ENCODE data around the gene LMX1A.

The LMX1A gene

GRCh38 chr1:165235155-165235776 lies 121.2 kb downstream of the LMX1A start:
- no peak overlapping the region for H3K27ac ChIP-seq (ENCODE audit: low read depth, low read length)
- no peaks in the 10 kb centered on the region for H3K79me1 ChIP-seq (ENCODE audit: low read length)
- no peak overlapping the region for H2BK120ac ChIP-seq (ENCODE audit: insufficient read depth, low read length, poor library complexity)
- H3K23ac ChIP-seq (ENCODE audit: low read length) = no peak overlapping the region
- H3K4me3 ChIP-seq (ENCODE audit: low read depth, low read length) = no peak overlapping the region
- no peak overlapping the region for H2BK5ac ChIP-seq (ENCODE audit: low read depth, low read length, poor library complexity)
- H3K36me3 ChIP-seq (ENCODE audit: control insufficient read depth in 1 of 2, insufficient read depth in 2 of 2, low read length in 2 of 2) = no peaks in the 10 kb centered on the region
- H3K18ac ChIP-seq (ENCODE audit: low read length) = no peak overlapping the region
- WGBS (ENCODE audit: extremely low coverage, insufficient coverage, insufficient read length) = no CpG with 5 or more reads among the region's 56 CpGs
- H3K14ac ChIP-seq (ENCODE audit: low read length) = no peak overlapping the region
- H4K12ac ChIP-seq (ENCODE audit: low read depth, low read length) = no peak overlapping the region
- H2BK12ac ChIP-seq (ENCODE audit: low read length) = no peak overlapping the region
- no peaks in the 10 kb centered on the region for H3K79me2 ChIP-seq (ENCODE audit: control insufficient read depth, insufficient read depth, low read length, poor library complexity)
- H3K9me3 ChIP-seq (ENCODE audit: insufficient read depth, low read depth, low read length) = no peaks in the 10 kb centered on the region
- H4K8ac ChIP-seq (ENCODE audit: low read depth, low read length) = no peak overlapping the region
- H3K27me3 ChIP-seq (ENCODE audit: insufficient read depth, low read length) = peaks cover 27% of the 10 kb centered on the region
- DNase-seq = no peak
- H3K9ac ChIP-seq (ENCODE audit: low read length) = no peak overlapping the region
- no peak overlapping the region for H3K4ac ChIP-seq (ENCODE audit: low read depth, low read length)
- H4K91ac ChIP-seq (ENCODE audit: low read depth, low read length) = no peak overlapping the region
- peak overlapping the region; percentile 86 for H3K4me2 ChIP-seq (ENCODE audit: low read length)
- peaks cover 2 to 5% of the 10 kb centered on the region in 2 experiments for H3K4me1 ChIP-seq (ENCODE audit: control insufficient read depth in 1 of 2, insufficient read depth in 2 of 2, low read length in 2 of 2)
- H2AFZ ChIP-seq (ENCODE audit: insufficient read depth, low read length, poor library complexity) = no peak overlapping the region
- no peak overlapping the region for H2AK5ac ChIP-seq (ENCODE audit: low read length)

GRCh38 chr1:165234149-165234548 lies 122.4 kb downstream of the LMX1A start:
- Histone ChIP-seq H2AFZ (ENCODE audit: insufficient read depth, low read length, poor library complexity) (no peak overlapping the region), H3K36me3 (ENCODE audit: control insufficient read depth in 1 of 2, insufficient read depth in 2 of 2, low read length in 2 of 2) (no peaks in the 10 kb centered on the region), H3K9ac (ENCODE audit: low read length) (no peak overlapping the region), H3K4me1 (ENCODE audit: control insufficient read depth in 1 of 2, insufficient read depth in 2 of 2, low read length in 2 of 2) (peaks cover 2 to 5% of the 10 kb centered on the region in 2 experiments), H3K14ac (ENCODE audit: low read length) (no peak overlapping the region), H2BK5ac (ENCODE audit: low read depth, low read length, poor library complexity) (no peak overlapping the region), H2BK120ac (ENCODE audit: insufficient read depth, low read length, poor library complexity) (no peak overlapping the region), H4K8ac (ENCODE audit: low read depth, low read length) (no peak overlapping the region), H3K79me2 (ENCODE audit: control insufficient read depth, insufficient read depth, low read length, poor library complexity) (no peaks in the 10 kb centered on the region), H3K9me3 (ENCODE audit: insufficient read depth, low read depth, low read length) (no peaks in the 10 kb centered on the region), H3K4me2 (ENCODE audit: low read length) (no peak overlapping the region), H3K4me3 (ENCODE audit: low read depth, low read length) (no peak overlapping the region), H2AK5ac (ENCODE audit: low read length) (no peak overlapping the region), H3K27ac (ENCODE audit: low read depth, low read length) (no peak overlapping the region), H4K91ac (ENCODE audit: low read depth, low read length) (no peak overlapping the region), H4K12ac (ENCODE audit: low read depth, low read length) (no peak overlapping the region), H2BK12ac (ENCODE audit: low read length) (no peak overlapping the region), H3K4ac (ENCODE audit: low read depth, low read length) (no peak overlapping the region), H3K27me3 (ENCODE audit: insufficient read depth, low read length) (peaks cover 27% of the 10 kb centered on the region), H3K18ac (ENCODE audit: low read length) (no peak overlapping the region), H3K79me1 (ENCODE audit: low read length) (no peaks in the 10 kb centered on the region), H3K23ac (ENCODE audit: low read length) (no peak overlapping the region)
- no peak for DNase-seq
- no CpG with 5 or more reads among the region's 4 CpGs for WGBS (ENCODE audit: extremely low coverage, insufficient coverage, insufficient read length)

DNA sequence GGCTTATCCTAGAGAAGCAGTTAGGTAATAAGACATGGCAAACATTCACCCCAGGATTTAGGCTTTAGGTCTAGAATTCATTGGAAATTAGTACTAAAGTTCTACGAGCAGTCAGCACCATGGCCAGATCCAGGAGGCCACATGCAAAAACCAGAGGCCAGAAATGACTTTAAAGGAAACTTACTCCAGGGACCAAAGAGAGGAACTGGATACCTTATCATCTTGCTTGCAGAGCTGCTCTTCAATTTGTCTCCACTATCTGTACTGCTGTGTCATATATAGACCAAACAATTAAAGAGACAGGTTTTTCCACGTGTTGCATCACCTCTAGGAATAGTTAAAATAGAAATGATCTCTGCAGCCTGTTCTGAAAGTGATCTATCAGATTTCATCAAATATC lies 127.8 kb downstream of the LMX1A start:
- H2BK5ac ChIP-seq (ENCODE audit: low read depth, low read length, poor library complexity) = no peak overlapping the region
- no peaks in the 10 kb centered on the region for H3K36me3 ChIP-seq (ENCODE audit: control insufficient read depth in 1 of 2, insufficient read depth in 2 of 2, low read length in 2 of 2)

GRCh38 chr1:165228111-165228655 lies 128.3 kb downstream of the LMX1A start:
- no peak for DNase-seq
- Histone ChIP-seq H3K27me3 (ENCODE audit: insufficient read depth, low read length) (peaks cover 2% of the 10 kb centered on the region), H3K4ac (ENCODE audit: low read depth, low read length) (no peak overlapping the region), H3K79me2 (ENCODE audit: control insufficient read depth, insufficient read depth, low read length, poor library complexity) (no peaks in the 10 kb centered on the region), H2BK12ac (ENCODE audit: low read length) (no peak overlapping the region), H3K14ac (ENCODE audit: low read length) (no peak overlapping the region), H2BK5ac (ENCODE audit: low read depth, low read length, poor library complexity) (no peak overlapping the region), H3K36me3 (ENCODE audit: control insufficient read depth in 1 of 2, insufficient read depth in 2 of 2, low read length in 2 of 2) (no peaks in the 10 kb centered on the region), H3K9ac (ENCODE audit: low read length) (no peak overlapping the region), H4K12ac (ENCODE audit: low read depth, low read length) (no peak overlapping the region), H3K4me1 (ENCODE audit: control insufficient read depth in 1 of 2, insufficient read depth in 2 of 2, low read length in 2 of 2) (no peaks in the 10 kb centered on the region), H3K4me3 (ENCODE audit: low read depth, low read length) (no peak overlapping the region), H3K4me2 (ENCODE audit: low read length) (no peak overlapping the region), H2AK5ac (ENCODE audit: low read length) (no peak overlapping the region), H3K18ac (ENCODE audit: low read length) (no peak overlapping the region), H2AFZ (ENCODE audit: insufficient read depth, low read length, poor library complexity) (no peak overlapping the region), H4K8ac (ENCODE audit: low read depth, low read length) (no peak overlapping the region), H3K9me3 (ENCODE audit: insufficient read depth, low read depth, low read length) (no peaks in the 10 kb centered on the region), H4K91ac (ENCODE audit: low read depth, low read length) (no peak overlapping the region), H3K79me1 (ENCODE audit: low read length) (no peaks in the 10 kb centered on the region), H3K27ac (ENCODE audit: low read depth, low read length) (no peak overlapping the region), H2BK120ac (ENCODE audit: insufficient read depth, low read length, poor library complexity) (no peak overlapping the region), H3K23ac (ENCODE audit: low read length) (no peak overlapping the region)
- no CpG with 5 or more reads among the region's 2 CpGs for WGBS (ENCODE audit: extremely low coverage, insufficient coverage, insufficient read length)

More for the DNA sequence above, 127.8 kb downstream of the LMX1A start:
- Histone ChIP-seq H3K27me3 (ENCODE audit: insufficient read depth, low read length) (peaks cover 2% of the 10 kb centered on the region), H2AK5ac (ENCODE audit: low read length) (no peak overlapping the region), H2AFZ (ENCODE audit: insufficient read depth, low read length, poor library complexity) (no peak overlapping the region), H3K4me1 (ENCODE audit: control insufficient read depth in 1 of 2, insufficient read depth in 2 of 2, low read length in 2 of 2) (no peaks in the 10 kb centered on the region), H3K27ac (ENCODE audit: low read depth, low read length) (no peak overlapping the region), H3K4me3 (ENCODE audit: low read depth, low read length) (no peak overlapping the region), H2BK12ac (ENCODE audit: low read length) (no peak overlapping the region), H4K8ac (ENCODE audit: low read depth, low read length) (no peak overlapping the region), H3K9me3 (ENCODE audit: insufficient read depth, low read depth, low read length) (no peaks in the 10 kb centered on the region), H3K79me2 (ENCODE audit: control insufficient read depth, insufficient read depth, low read length, poor library complexity) (no peaks in the 10 kb centered on the region), H3K9ac (ENCODE audit: low read length) (no peak overlapping the region), H3K14ac (ENCODE audit: low read length) (no peak overlapping the region), H4K91ac (ENCODE audit: low read depth, low read length) (no peak overlapping the region), H3K18ac (ENCODE audit: low read length) (no peak overlapping the region), H2BK120ac (ENCODE audit: insufficient read depth, low read length, poor library complexity) (no peak overlapping the region), H3K4ac (ENCODE audit: low read depth, low read length) (no peak overlapping the region), H3K4me2 (ENCODE audit: low read length) (no peak overlapping the region), H3K23ac (ENCODE audit: low read length) (no peak overlapping the region), H3K79me1 (ENCODE audit: low read length) (no peaks in the 10 kb centered on the region), H4K12ac (ENCODE audit: low read depth, low read length) (no peak overlapping the region)
- DNase-seq = peak in 1 of 2 donors; percentile 17
- no CpG with 5 or more reads among the region's 2 CpGs for WGBS (ENCODE audit: extremely low coverage, insufficient coverage, insufficient read length)

Data from trophoblast cell (in vitro differentiated cells and primary cell).